Jurkat, Clone E6-1 (cell line): Measurements from ENCODE around the gene CRELD1.

ENCODE experiments used
- DNase-seq: peaks from one replicate; pipeline ENCODE4 v3.0.0-alpha.2; 2011; ENCODE audit warnings: low read depth, low spot score
- H3K4me3 ChIP-seq: 2 replicates; pipeline ENCODE4 v1.5.1; 2011; ENCODE audit warnings: mild to moderate bottlenecking, low read length, control low read depth, moderate library complexity

CRELD1 gene

GRCh38 chr3:9902372-9903237, 31.0 kb upstream of the CRELD1 start, which contains the start of gene IL17RE:
TSS of gene IL17RE (plus strand) at chr3:9902848. CDS start at chr3:9902933, 85 bp downstream.
- peak within 1 kb of the TSS; percentile 8 for H3K4me3 ChIP-seq
- peak; percentile 45 for DNase-seq

GRCh38 chr3:9903238-9903624, 30.4 kb upstream of the CRELD1 start:
- no peak overlapping the region for H3K4me3 ChIP-seq
- DNase-seq, result no peak

- no peak overlapping the region for H3K4me3 ChIP-seq
- DNase-seq, result no peak
Measured at GRCh38 chr3:9903904-9904303, 29.7 kb upstream of the CRELD1 start.

- no peak for DNase-seq
- no peak overlapping the region for H3K4me3 ChIP-seq
Measured at GRCh38 chr3:9906480-9906879, 27.2 kb upstream of the CRELD1 start.

GRCh38 chr3:9908286-9908685, 25.3 kb upstream of the CRELD1 start:
- no peak overlapping the region for H3K4me3 ChIP-seq
- no peak for DNase-seq

- H3K4me3 ChIP-seq, result no peak overlapping the region
- no peak for DNase-seq
Measured at GRCh38 chr3:9909221-9910013, 24.2 kb upstream of the CRELD1 start.

GRCh38 chr3:9911863-9912262, 21.8 kb upstream of the CRELD1 start:
- H3K4me3 ChIP-seq, result no peak overlapping the region
- DNase-seq, result no peak

- H3K4me3 ChIP-seq, result no peak overlapping the region
- DNase-seq, result peak; percentile 18
Measured at GRCh38 chr3:9912294-9912935, 21.2 kb upstream of the CRELD1 start.

- DNase-seq, result no peak
- no peak overlapping the region for H3K4me3 ChIP-seq
Measured at GRCh38 chr3:9913601-9914000, 20.0 kb upstream of the CRELD1 start.

GRCh38 chr3:9914011-9914410, 19.6 kb upstream of the CRELD1 start:
- no peak for DNase-seq
- no peak overlapping the region for H3K4me3 ChIP-seq

GRCh38 chr3:9914559-9915253, 18.9 kb upstream of the CRELD1 start:
- DNase-seq, result no peak
- H3K4me3 ChIP-seq, result no peak overlapping the region

GRCh38 chr3:9915254-9916141, 18.1 kb upstream of the CRELD1 start:
- DNase-seq, result no peak
- H3K4me3 ChIP-seq, result no peak overlapping the region

- no peak for DNase-seq
- H3K4me3 ChIP-seq, result no peak overlapping the region
Measured at GRCh38 chr3:9916346-9916733, 17.3 kb upstream of the CRELD1 start.

GRCh38 chr3:9916734-9917680, 16.6 kb upstream of the CRELD1 start, which contains the start of gene IL17RC:
TSS of gene IL17RC (plus strand) at chr3:9917098. CDS start at chr3:9917316, 218 bp downstream.
- DNase-seq, result no peak
- no peak within 1 kb of the TSS for H3K4me3 ChIP-seq

- H3K4me3 ChIP-seq, result no peak overlapping the region
- DNase-seq, result no peak
Measured at GRCh38 chr3:9917820-9918219, 15.8 kb upstream of the CRELD1 start.

GRCh38 chr3:9918261-9919038, 15.2 kb upstream of the CRELD1 start:
- no peak overlapping the region for H3K4me3 ChIP-seq
- DNase-seq, result no peak
